ENCODE measurements around the gene STMND1. TPM values are rescaled to one million over a fixed set of nuclear protein-coding genes. Genes with fewer than 3 reads are reported as not detected.

STMND1 gene
- total and polyA plus RNA-seq, 2 of the 8 experiments (the other 6 are each of a cell fraction or from before 2014, with no cell fraction given), result not detected

GRCh38 chr6:17151888-17152287, 50.0 kb downstream of the STMND1 start:
- Histone ChIP-seq H2BK5ac (ENCODE audit: low read depth, low read length) (no peak overlapping the region), H4K91ac (replicated peaks; ENCODE audit: insufficient read length, low read length) (no peak overlapping the region), H3K18ac (ENCODE audit: extremely low read depth, low read length) (no peak overlapping the region), H3K56ac (replicated peaks; ENCODE audit: insufficient read length, low read depth, low read length) (no peak overlapping the region), H2BK12ac (ENCODE audit: low read depth, low read length) (no peak overlapping the region), H3K36me3 (ENCODE audit: control insufficient read depth in 2 of 4, insufficient read depth in 4 of 4, low read length in 3 of 4) (no peaks in the 10 kb centered on the region), H4K20me1 (replicated peaks in 1 of 2; ENCODE audit: control insufficient read depth in 1 of 2, insufficient read depth in 2 of 2, low read length in 2 of 2) (peaks cover 0 to under 1% of the 10 kb centered on the region in 2 experiments), H2AK5ac (ENCODE audit: low read depth, low read length) (no peak overlapping the region), H3K9ac (replicated peaks in 1 of 4; ENCODE audit: extremely low read depth in 1 of 4, low read depth in 3 of 4, low read length in 3 of 4) (no peak overlapping the region), H2BK20ac (ENCODE audit: low read length) (no peak overlapping the region), H3K4me2 (ENCODE audit: insufficient read depth in 1 of 2, low read depth in 2 of 2, low read length in 2 of 2) (no peak overlapping the region), H3K27me3 (replicated peaks in 1 of 4; ENCODE audit: control insufficient read depth in 3 of 4, extremely low read depth in 1 of 4, insufficient read depth in 3 of 4, low read length in 3 of 4) (no peaks in the 10 kb centered on the region), H4K8ac (ENCODE audit: extremely low read depth, insufficient read depth, low read length) (no peak overlapping the region), H2BK15ac (ENCODE audit: low read length) (no peak overlapping the region), H3K79me2 (ENCODE audit: control insufficient read depth in 1 of 2, insufficient read depth in 2 of 2, low read length in 2 of 2) (no peaks in the 10 kb centered on the region), H2BK120ac (replicated peaks; ENCODE audit: low read depth, low read length) (no peak overlapping the region), H3K27ac (ENCODE audit: low read depth, low read length) (no peak overlapping the region), H3K23me2 (ENCODE audit: low read depth, low read length) (no peaks in the 10 kb centered on the region), H3K23ac (ENCODE audit: insufficient read length) (no peak overlapping the region), H3K4me3 (ENCODE audit: extremely low read depth in 1 of 4, insufficient read depth in 2 of 4, low read depth in 3 of 4, low read length in 4 of 4) (no peak overlapping the region), H2AFZ (ENCODE audit: low read length) (no peak overlapping the region), H4K5ac (ENCODE audit: insufficient read length, low read depth, low read length) (no peak overlapping the region), H3K14ac (ENCODE audit: insufficient read length) (no peak overlapping the region), H3K4me1 (replicated peaks in 1 of 4; ENCODE audit: control insufficient read depth in 3 of 4, insufficient read depth in 4 of 4, low read length in 3 of 4) (no peaks in the 10 kb centered on the region), H3K9me3 (ENCODE audit: insufficient read depth in 2 of 2, low read depth in 1 of 2, low read length in 1 of 2) (0 out of 4 replicates have a peak, but pooled peaks cover 0 to 5% of the 10 kb centered on the region in 2 experiments), H3K79me1 (ENCODE audit: low read depth, low read length) (no peaks in the 10 kb centered on the region), H3K4ac (replicated peaks; ENCODE audit: insufficient read length, low read depth, low read length) (no peak overlapping the region)
- TF ChIP-seq CHD1 (IDR thresholded peaks at IDR 0.05; ENCODE audit: low read depth, low read length), result no peak
- TF ChIP-seq CREB1 (IDR thresholded peaks at IDR 0.05), result no peak
- TF ChIP-seq EGR1 (IDR thresholded peaks at IDR 0.05; ENCODE audit: borderline replicate concordance, low read depth, low read length), result no peak
- no peak for TF ChIP-seq MAFK (IDR thresholded peaks at IDR 0.05; ENCODE audit: low read depth, low read length)
- TF ChIP-seq JUND (IDR thresholded peaks at IDR 0.05; ENCODE audit: low read length), result no peak
- TF ChIP-seq GABPA (IDR thresholded peaks at IDR 0.05; ENCODE audit: borderline replicate concordance, insufficient read depth, low read length), result no peak
- no peak for TF ChIP-seq TAF7 (optimal IDR thresholded peaks at IDR 0.05; ENCODE audit: borderline replicate concordance, low read depth, low read length)
- TF ChIP-seq E2F6 (IDR thresholded peaks at IDR 0.05), result no peak
- TF ChIP-seq CBX5 (IDR thresholded peaks at IDR 0.05; ENCODE audit: low read depth, low read length), result no peak
- no peak for TF ChIP-seq CTBP2 (IDR thresholded peaks at IDR 0.05; ENCODE audit: borderline replicate concordance, insufficient read depth, insufficient read length, low read length)
- TF ChIP-seq TBP (IDR thresholded peaks at IDR 0.05; ENCODE audit: low read depth, low read length), result no peak
- no peak for TF ChIP-seq CBX8 (IDR thresholded peaks at IDR 0.05; ENCODE audit: borderline replicate concordance, low read depth, low read length)
- TF ChIP-seq KDM4A (IDR thresholded peaks at IDR 0.05; ENCODE audit: low read depth, low read length, severe bottlenecking), result no peak
- 89% methylated on average over 3 of the region's 3 CpGs; no CpG with 5 or more reads in 1 of the 2 experiments for WGBS, 2 experiments (ENCODE audit: extremely low coverage in 1 of 2, insufficient coverage in 1 of 2, insufficient read length in 1 of 2, insufficient replicate concordance in 2 of 2, low coverage in 1 of 2, low lambda C conversion rate in 2 of 2, missing lambda C conversion rate in 1 of 2)
- FAIRE-seq, result no peak
- ChIA-PET POLR2A (ENCODE audit: partially characterized antibody) (no interaction called here), CTCF (ENCODE audit: partially characterized antibody) (interaction anchor here (0.6 kb wide), 1 partner anchor 407 kb away, joined by 3 read pairs; no protein-coding TSS in a partner anchor)
- no peak for DNase-seq (ENCODE audit: low read depth in 1 of 2, low spot score in 2 of 2)

Data from H1 (cell line).